IMR-90 (cell line): Measurements from ENCODE around the gene KIF16B. TPM values are rescaled to one million over a fixed set of nuclear protein-coding genes. Genes with fewer than 3 reads are reported as not detected.

Experiments used
- ATAC-seq: fragments of 200-7000 bp; cut with Tn5 transposase; 2 replicates; pipeline ENCODE4 v1.9.1; 2020; ENCODE audit warnings: low read depth, mild to moderate bottlenecking, moderate library complexity
- BruUV-seq: library from RNA; stranded (reverse); fragments of 400-500 nt; replicated peaks from 2 replicates; lab custom pipeline; 2021; lab: Mats Ljungman, UMichigan
- CTCF ChIA-PET: fragments of 300-600 bp; formaldehyde crosslinking; extraction: SDS; loops from one replicate; lab custom pipeline; 2021; ENCODE audit warnings: antibody characterized with exemption; lab: Yijun Ruan, JAX
- POLR2A ChIA-PET: fragments of 300-600 bp; sonication (Branson Sonifier 250); formaldehyde crosslinking; loops from one replicate; lab custom pipeline; 2022; ENCODE audit warnings: antibody characterized with exemption; ENCODE audit not compliant: unreplicated experiment; lab: Charles Lee
- DNase-seq: peaks from one replicate; pipeline ENCODE4 v3.0.0; 2013
- H2AFZ ChIP-seq: replicated peaks from 2 replicates; pipeline ENCODE3; 2013; ENCODE audit warnings: low read length, mild to moderate bottlenecking; ENCODE audit not compliant: poor library complexity
- H2AK5ac ChIP-seq: 2 replicates; pipeline ENCODE4 v1.6.1; 2013; ENCODE audit warnings: low read depth, low read length, inconsistent platforms
- H2AK9ac ChIP-seq: replicated peaks from 2 replicates; pipeline ENCODE3; 2013; ENCODE audit warnings: mild to moderate bottlenecking, low read depth, low read length, moderate library complexity; ENCODE audit not compliant: poor library complexity
- H2BK120ac ChIP-seq: 2 replicates; pipeline ENCODE4 v1.6.1; 2013; ENCODE audit warnings: low read depth, low read length, inconsistent platforms
- H2BK15ac ChIP-seq: 3 replicates; pipeline ENCODE4 v1.6.1; 2013; ENCODE audit warnings: low read depth, low read length, inconsistent platforms
- H2BK20ac ChIP-seq: 2 replicates; pipeline ENCODE4 v1.6.1; 2013; ENCODE audit warnings: low read depth, mild to moderate bottlenecking, inconsistent platforms, low read length, moderate library complexity
- H2BK5ac ChIP-seq: 2 replicates; pipeline ENCODE4 v1.6.1; 2013; ENCODE audit warnings: mild to moderate bottlenecking, low read depth, low read length, inconsistent platforms; ENCODE audit not compliant: poor library complexity, severe bottlenecking
- H3K14ac ChIP-seq: replicated peaks from 2 replicates; pipeline ENCODE4 v1.6.1; 2013; ENCODE audit warnings: low read depth, low read length, inconsistent platforms
- H3K18ac ChIP-seq: 2 replicates; pipeline ENCODE4 v1.6.1; 2013; ENCODE audit warnings: low read depth, low read length, control low read depth
- H3K23ac ChIP-seq: 2 replicates; pipeline ENCODE4 v1.6.1; 2013; ENCODE audit warnings: low read depth, low read length, inconsistent platforms
- H3K27ac ChIP-seq: 2 replicates; pipeline ENCODE4 v1.5.1; 2013; ENCODE audit warnings: mild to moderate bottlenecking, control low read depth, low read length; ENCODE audit not compliant: insufficient read depth
- H3K27me3 ChIP-seq: 2 replicates; pipeline ENCODE4 v1.6.1; 2013; ENCODE audit warnings: low read length; ENCODE audit not compliant: control insufficient read depth, insufficient read depth
- H3K36me3 ChIP-seq: 2 replicates; pipeline ENCODE4 v1.6.1; 2013; ENCODE audit warnings: low read length, mixed read lengths; ENCODE audit not compliant: control insufficient read depth, insufficient read depth
- H3K4ac ChIP-seq: 2 replicates; pipeline ENCODE4 v1.6.1; 2013; ENCODE audit warnings: low read depth, low read length, inconsistent platforms
- H3K4me1 ChIP-seq: 2 replicates; pipeline ENCODE4 v1.6.1; 2013; ENCODE audit warnings: low read length, mixed read lengths; ENCODE audit not compliant: control insufficient read depth, insufficient read depth
- H3K4me2 ChIP-seq: 2 replicates; pipeline ENCODE4 v1.6.1; 2013; ENCODE audit warnings: low read depth, mild to moderate bottlenecking, control low read depth, low read length, moderate library complexity
- H3K4me3 ChIP-seq: 2 replicates; pipeline ENCODE4 v1.5.1; 2013; ENCODE audit warnings: low read depth, mild to moderate bottlenecking, control low read depth, low read length, moderate library complexity; ENCODE audit not compliant: insufficient read depth
- H3K56ac ChIP-seq: 2 replicates; pipeline ENCODE4 v1.6.1; 2013; ENCODE audit warnings: low read length, inconsistent platforms; ENCODE audit not compliant: insufficient read depth; ENCODE audit errors: extremely low read depth
- H3K79me1 ChIP-seq, 2 experiments: 2 replicates each; pipeline ENCODE4 v1.6.1; 2013; ENCODE audit warnings: low read length in 2 of 2, inconsistent platforms in 1 of 2, low read depth in 1 of 2
- H3K9ac ChIP-seq: 2 replicates; pipeline ENCODE4 v1.6.1; 2013; ENCODE audit warnings: low read depth, low read length, control low read depth
- H3K9me1 ChIP-seq: 2 replicates; pipeline ENCODE4 v1.6.1; 2013; ENCODE audit warnings: low read length, inconsistent platforms; ENCODE audit not compliant: insufficient read depth
- H3K9me3 ChIP-seq: 2 replicates; pipeline ENCODE4 v1.6.1; 2013; ENCODE audit warnings: low read length; ENCODE audit not compliant: control insufficient read depth, insufficient read depth
- H4K20me1 ChIP-seq: 2 replicates; pipeline ENCODE4 v1.6.1; 2013; ENCODE audit warnings: low read length, inconsistent platforms; ENCODE audit not compliant: insufficient read depth
- H4K5ac ChIP-seq: 2 replicates; pipeline ENCODE4 v1.6.1; 2013; ENCODE audit warnings: mild to moderate bottlenecking, low read depth, low read length, control low read depth
- H4K8ac ChIP-seq, 2 experiments: 2 replicates each; pipeline ENCODE4 v1.6.1; 2013; ENCODE audit warnings: low read depth in 2 of 2, low read length in 2 of 2, control low read depth in 1 of 2, inconsistent platforms in 1 of 2
- H4K91ac ChIP-seq: 2 replicates; pipeline ENCODE4 v1.6.1; 2013; ENCODE audit warnings: low read depth, low read length, inconsistent platforms; ENCODE audit not compliant: insufficient read depth
- BHLHE40 ChIP-seq: fragments of 150-350 bp; IDR thresholded peaks from 2 replicates; pipeline ENCODE4 v1.6.1; 2016; ENCODE audit warnings: mild to moderate bottlenecking, low read depth, low read length
- CEBPB ChIP-seq: IDR thresholded peaks from 2 replicates; pipeline ENCODE4 v1.6.1; 2012; ENCODE audit warnings: low read depth, low read length, improper control_type of control experiment
- CHD1 ChIP-seq: IDR thresholded peaks from 2 replicates; pipeline ENCODE4 v1.6.1; 2012; ENCODE audit warnings: low read depth, low read length, improper control_type of control experiment
- FOS ChIP-seq: fragments of 150-350 bp; IDR thresholded peaks from 2 replicates; pipeline ENCODE4 v1.6.1; 2016; ENCODE audit warnings: low read depth, low read length
- MAZ ChIP-seq: IDR thresholded peaks from 2 replicates; pipeline ENCODE4 v1.6.1; 2012; ENCODE audit warnings: low read depth, mild to moderate bottlenecking, low read length, improper control_type of control experiment, moderate library complexity, borderline replicate concordance
- POLR2A ChIP-seq: IDR thresholded peaks from 2 replicates; pipeline ENCODE4 v1.6.1; 2012; ENCODE audit warnings: mild to moderate bottlenecking, low read depth, low read length
- RAD21 ChIP-seq: IDR thresholded peaks from 2 replicates; pipeline ENCODE4 v1.6.1; 2012; ENCODE audit warnings: low read length, improper control_type of control experiment
- RCOR1 ChIP-seq: IDR thresholded peaks from 2 replicates; pipeline ENCODE4 v1.6.1; 2012; ENCODE audit warnings: mild to moderate bottlenecking, low read length, improper control_type of control experiment; ENCODE audit not compliant: insufficient replicate concordance
- RFX5 ChIP-seq: IDR thresholded peaks from 2 replicates; pipeline ENCODE4 v1.8.0; 2012; ENCODE audit warnings: low read depth, mild to moderate bottlenecking, low read length, moderate library complexity
- SMC3 ChIP-seq: fragments of 150-350 bp; IDR thresholded peaks from 2 replicates; pipeline ENCODE4 v1.6.1; 2016; ENCODE audit warnings: low read depth, mild to moderate bottlenecking, antibody characterized with exemption, low read length, moderate library complexity
- WGBS, 2 experiments: methylation state at CpG; one replicate each; pipeline versions ENCODE4 v1.1.5 to v1.1.7; 2013; ENCODE audit warnings: missing lambda C conversion rate in 2 of 2; ENCODE audit not compliant: insufficient read length in 1 of 2; ENCODE audit errors: extremely low coverage in 2 of 2; 5-methylcytosine and 5-hydroxymethylcytosine counted together
- dilution Hi-C: fragments of 300-500 bp; cut with HindIII; formaldehyde crosslinking; loops from one replicate; pipeline ENCODE4 v1.14.3; 2018; ENCODE audit warnings: low sequenced_read_pairs; ENCODE audit not compliant: unreplicated experiment
- in situ Hi-C: fragments of 300-500 bp; cut with MboI; formaldehyde crosslinking; loops from 3 replicates; pipeline ENCODE4 v1.14.3; 2019; ENCODE audit warnings: low sequenced_read_pairs, inconsistent platforms, mixed read lengths
- intact Hi-C: fragments of 100-400 bp; cut with micrococcal nuclease; formaldehyde crosslinking; loops from 2 replicates; pipeline ENCODE4 v1.10.0; 2022
- polyA plus RNA-seq, 3 experiments: library from polyadenylated mRNA; depleted of rRNA; stranded (reverse); fragments of >200 nt; gene quantifications; 2 replicates each; pipeline ENCODE4 v1.2.3, GENCODE V29; 2012; ENCODE audit warnings: low replicate concordance in 1 of 3
- total RNA-seq: library from RNA; depleted of rRNA; stranded (reverse); fragments of >200 nt; gene quantifications from 2 replicates; pipeline ENCODE4 v1.2.3, GENCODE V29; 2012
- TF ChIP-seq, protein P1 (sequence below): conservative IDR thresholded peaks from 2 replicates; pipeline ENCODE4 v1.5.1; 2012; ENCODE audit warnings: mild to moderate bottlenecking, low read depth, low read length, improper control_type of control experiment
- TF ChIP-seq, protein P2 (sequence below): fragments of 150-350 bp; IDR thresholded peaks from 2 replicates; pipeline ENCODE4 v1.6.1; 2017; ENCODE audit warnings: mild to moderate bottlenecking, antibody characterized with exemption, low read length, low read depth
- TF ChIP-seq, protein P3 (sequence below): fragments of 150-350 bp; IDR thresholded peaks from 2 replicates; pipeline ENCODE4 v1.6.1; 2016; ENCODE audit warnings: low read depth, mild to moderate bottlenecking, low read length, moderate library complexity, borderline replicate concordance

The KIF16B gene
- total and polyA plus RNA-seq, 2 of the 4 experiments (the other 2 are of a cell fraction), result 4.7 to 10.0 TPM

DNA sequence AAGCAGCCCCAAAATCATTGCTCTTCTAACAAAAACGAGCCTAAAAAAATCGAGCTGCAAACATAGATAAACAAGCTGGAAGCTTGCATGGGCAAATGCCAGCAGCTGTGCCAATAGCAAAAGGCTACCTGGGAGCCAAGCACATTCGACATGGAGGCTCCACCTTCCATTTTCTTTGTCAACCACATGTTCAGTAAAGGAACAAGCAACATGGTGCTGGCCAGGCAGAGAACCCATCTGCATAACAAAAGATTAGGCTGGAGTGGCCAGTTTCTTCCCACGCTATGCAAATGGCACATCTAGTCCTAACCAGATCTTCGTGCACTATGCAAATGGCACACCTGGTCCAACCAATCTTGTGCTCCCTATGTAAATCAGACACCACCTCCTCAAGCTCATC is 110.5 kb downstream of the KIF16B start:
- Histone ChIP-seq H4K20me1 (no peaks in the 10 kb centered on the region), H4K91ac (no peak overlapping the region), H3K9me3 (no peaks in the 10 kb centered on the region), H3K4me1 (0 out of 2 replicates have a peak, but pooled peaks cover 2% of the 10 kb centered on the region), H3K27me3 (no peaks in the 10 kb centered on the region), H2BK5ac (no peak overlapping the region), H2AFZ (no peak overlapping the region), H3K9ac (no peak overlapping the region), H3K79me1 (no peaks in the 10 kb centered on the region; a peak in 1 of 4 replicates), H3K23ac (no peak overlapping the region), H3K4me2 (no peak overlapping the region), H3K9me1 (no peaks in the 10 kb centered on the region), H2BK20ac (no peak overlapping the region), H3K36me3 (no peaks in the 10 kb centered on the region), H2BK15ac (no peak overlapping the region), H3K56ac (no peak overlapping the region), H3K27ac (no peak overlapping the region), H2AK5ac (no peak overlapping the region), H2AK9ac (no peak overlapping the region), H3K4me3 (no peak overlapping the region), H4K8ac (no peak overlapping the region), H3K18ac (no peak overlapping the region), H2BK120ac (no peak overlapping the region), H3K4ac (no peak overlapping the region), H3K14ac (no peak overlapping the region), H4K5ac (no peak overlapping the region)
- dilution Hi-C loops, result no loop called here
- ATAC-seq, result no peak
- in situ Hi-C loops, result no loop called here
- ChIA-PET CTCF (no interaction called here), POLR2A (no interaction called here)
- intact Hi-C loops, result no loop called here
- no peak for DNase-seq
- no TSS peak for BruUV-seq
- 86% methylated on average over 5 of the region's 5 CpGs; no CpG with 5 or more reads in 1 of the 2 experiments for WGBS, 2 experiments
- TF ChIP-seq FOS, result no peak
- no peak for TF ChIP-seq SMC3
- TF ChIP-seq, protein P1, sequence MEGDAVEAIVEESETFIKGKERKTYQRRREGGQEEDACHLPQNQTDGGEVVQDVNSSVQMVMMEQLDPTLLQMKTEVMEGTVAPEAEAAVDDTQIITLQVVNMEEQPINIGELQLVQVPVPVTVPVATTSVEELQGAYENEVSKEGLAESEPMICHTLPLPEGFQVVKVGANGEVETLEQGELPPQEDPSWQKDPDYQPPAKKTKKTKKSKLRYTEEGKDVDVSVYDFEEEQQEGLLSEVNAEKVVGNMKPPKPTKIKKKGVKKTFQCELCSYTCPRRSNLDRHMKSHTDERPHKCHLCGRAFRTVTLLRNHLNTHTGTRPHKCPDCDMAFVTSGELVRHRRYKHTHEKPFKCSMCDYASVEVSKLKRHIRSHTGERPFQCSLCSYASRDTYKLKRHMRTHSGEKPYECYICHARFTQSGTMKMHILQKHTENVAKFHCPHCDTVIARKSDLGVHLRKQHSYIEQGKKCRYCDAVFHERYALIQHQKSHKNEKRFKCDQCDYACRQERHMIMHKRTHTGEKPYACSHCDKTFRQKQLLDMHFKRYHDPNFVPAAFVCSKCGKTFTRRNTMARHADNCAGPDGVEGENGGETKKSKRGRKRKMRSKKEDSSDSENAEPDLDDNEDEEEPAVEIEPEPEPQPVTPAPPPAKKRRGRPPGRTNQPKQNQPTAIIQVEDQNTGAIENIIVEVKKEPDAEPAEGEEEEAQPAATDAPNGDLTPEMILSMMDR, result no peak
- TF ChIP-seq CHD1, result no peak
- TF ChIP-seq RCOR1, result no peak
- TF ChIP-seq RFX5, result no peak
- TF ChIP-seq, protein P2, sequence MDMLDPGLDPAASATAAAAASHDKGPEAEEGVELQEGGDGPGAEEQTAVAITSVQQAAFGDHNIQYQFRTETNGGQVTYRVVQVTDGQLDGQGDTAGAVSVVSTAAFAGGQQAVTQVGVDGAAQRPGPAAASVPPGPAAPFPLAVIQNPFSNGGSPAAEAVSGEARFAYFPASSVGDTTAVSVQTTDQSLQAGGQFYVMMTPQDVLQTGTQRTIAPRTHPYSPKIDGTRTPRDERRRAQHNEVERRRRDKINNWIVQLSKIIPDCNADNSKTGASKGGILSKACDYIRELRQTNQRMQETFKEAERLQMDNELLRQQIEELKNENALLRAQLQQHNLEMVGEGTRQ, result no peak
- TF ChIP-seq CEBPB, result no peak
- TF ChIP-seq BHLHE40, result no peak
- TF ChIP-seq MAZ, result no peak
- TF ChIP-seq RAD21, result no peak
- no peak for TF ChIP-seq POLR2A
- TF ChIP-seq, protein P3, sequence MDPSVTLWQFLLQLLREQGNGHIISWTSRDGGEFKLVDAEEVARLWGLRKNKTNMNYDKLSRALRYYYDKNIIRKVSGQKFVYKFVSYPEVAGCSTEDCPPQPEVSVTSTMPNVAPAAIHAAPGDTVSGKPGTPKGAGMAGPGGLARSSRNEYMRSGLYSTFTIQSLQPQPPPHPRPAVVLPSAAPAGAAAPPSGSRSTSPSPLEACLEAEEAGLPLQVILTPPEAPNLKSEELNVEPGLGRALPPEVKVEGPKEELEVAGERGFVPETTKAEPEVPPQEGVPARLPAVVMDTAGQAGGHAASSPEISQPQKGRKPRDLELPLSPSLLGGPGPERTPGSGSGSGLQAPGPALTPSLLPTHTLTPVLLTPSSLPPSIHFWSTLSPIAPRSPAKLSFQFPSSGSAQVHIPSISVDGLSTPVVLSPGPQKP, result no peak
